GM19328 (cell line): ENCODE measurements around the gene NWD2.
"Not testable (repeated sequence)": the region's sequence is repeated elsewhere in the genome, so short reads cannot be mapped to it uniquely, and the experiment has no call there.

ENCODE experiments used
- ATAC-seq: cut with Tn5 transposase; IDR thresholded peaks from one replicate; pipeline ENCODE4 v1.9.1; 2021; ENCODE audit warnings: mild to moderate bottlenecking, moderate library complexity; ENCODE audit not compliant: unreplicated experiment

Gene NWD2

DNA sequence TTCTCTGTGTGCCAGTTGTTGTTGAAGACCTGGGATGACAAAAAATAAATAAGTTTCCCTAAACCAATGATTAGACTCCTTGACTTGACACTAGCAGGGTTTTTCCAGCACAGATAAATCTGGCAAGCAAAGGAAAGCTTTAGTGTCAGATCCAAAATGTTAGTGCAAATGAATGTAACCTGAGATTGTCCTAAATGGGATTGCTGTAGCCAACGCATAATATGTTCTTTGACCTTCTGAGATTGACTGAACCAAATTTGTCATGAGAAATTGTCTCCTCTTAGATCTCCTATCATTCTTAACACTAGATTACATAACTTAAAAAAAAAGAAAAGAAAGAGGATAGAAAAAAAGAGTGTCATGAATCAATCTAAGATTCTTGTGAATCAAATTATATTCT, 245.2 kb downstream of the NWD2 start:
- no peak for ATAC-seq

DNA sequence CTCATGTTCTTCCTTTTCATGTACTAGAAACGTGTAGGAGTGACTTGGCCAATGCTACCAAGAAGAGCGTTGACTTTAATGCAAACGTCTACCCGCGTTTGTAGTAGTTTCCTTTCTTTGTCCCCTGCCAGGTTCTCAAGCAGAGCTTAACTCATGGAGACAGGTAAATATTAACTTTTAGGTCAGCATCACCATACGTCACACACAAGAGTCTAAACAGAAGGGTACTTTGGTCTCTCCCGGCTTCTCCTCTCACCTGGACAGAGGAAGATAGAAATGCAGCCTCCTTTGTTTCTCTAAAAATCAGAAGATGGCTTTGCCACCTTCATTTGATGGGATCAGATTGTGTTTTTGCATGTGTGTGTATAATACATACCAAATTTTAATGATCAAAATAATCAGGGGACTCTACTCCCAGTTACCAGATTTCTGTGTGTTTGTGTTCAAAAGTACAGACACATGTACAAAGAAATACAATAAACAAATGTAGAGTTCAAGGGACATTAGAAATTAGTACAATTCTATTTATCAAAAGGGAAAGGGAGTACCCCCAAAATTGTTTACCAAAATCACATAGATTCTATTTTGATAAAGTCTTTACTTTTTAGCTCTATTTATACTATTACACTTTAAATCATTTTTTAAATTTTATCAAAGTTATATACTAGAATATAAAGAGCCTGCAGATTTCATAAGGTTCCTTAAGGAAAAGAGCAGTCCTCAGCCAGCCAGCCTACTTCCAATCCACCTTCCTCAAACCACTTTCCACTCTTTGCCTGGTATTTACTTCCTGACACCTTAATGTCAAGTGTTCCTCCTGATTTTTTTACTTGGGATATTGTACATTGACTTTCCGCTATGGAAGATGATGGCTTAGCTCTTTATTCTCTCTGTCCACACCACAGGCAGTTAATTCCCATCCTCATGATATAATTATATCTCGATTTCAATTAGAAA, 246.1 kb downstream of the NWD2 start:
- no peak for ATAC-seq

DNA sequence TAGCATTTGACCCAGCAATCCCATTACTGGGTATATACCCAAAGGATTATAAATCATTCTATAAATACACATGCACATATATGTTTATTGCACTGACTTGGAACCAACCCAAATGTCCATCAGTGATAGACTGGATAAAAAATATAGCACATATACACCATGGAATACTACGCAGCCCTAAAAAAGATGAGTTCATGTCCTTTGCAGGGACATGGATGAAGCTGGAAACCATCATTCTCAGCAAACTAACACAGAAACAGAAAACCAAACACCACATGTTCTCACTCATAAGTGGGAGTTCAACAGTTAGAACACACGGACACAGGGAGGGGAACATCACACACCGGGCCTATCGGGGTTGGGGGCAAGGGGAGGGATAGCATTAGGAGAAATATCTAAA, 250.8 kb downstream of the NWD2 start:
- ATAC-seq = not testable (repeated sequence)
